HepG2 (cell line): ENCODE results near the gene KAT14. TPM values are rescaled to one million over a fixed set of nuclear protein-coding genes. Genes with fewer than 3 reads are reported as not detected.
A peak's percentile ranks its signal among the peaks of the same experiment; 100 is the strongest.

Source experiments
- HHEX ChIP-seq: IDR thresholded peaks from 2 replicates; pipeline ENCODE4 v1.6.1; 2016; ENCODE audit warnings: control low read depth
- JUNB ChIP-seq: sonication (generic); formaldehyde crosslinking; IDR thresholded peaks from 2 replicates; pipeline ENCODE4 v1.8.0; 2022; ENCODE audit warnings: missing genetic modification reagents, mild to moderate bottlenecking, borderline replicate concordance
- PAF1 ChIP-seq: IDR thresholded peaks from 2 replicates; pipeline ENCODE4 v1.6.1; 2016; ENCODE audit warnings: missing genetic modification reagents, missing compliant biosample characterization
- ZBTB14 ChIP-seq: sonication (generic); formaldehyde crosslinking; IDR thresholded peaks from 2 replicates; pipeline ENCODE4 v1.4.0; 2020; ENCODE audit warnings: missing genetic modification reagents
- ZBTB42 ChIP-seq: sonication (generic); formaldehyde crosslinking; IDR thresholded peaks from 2 replicates; pipeline ENCODE4 v1.5.0; 2020; ENCODE audit warnings: mild to moderate bottlenecking, missing genetic modification reagents
- ZMAT3 ChIP-seq: sonication (generic); formaldehyde crosslinking; conservative IDR thresholded peaks from 2 replicates; pipeline ENCODE4 v1.7.0; 2021; ENCODE audit warnings: missing genetic modification reagents
- ZNF589 ChIP-seq: sonication (generic); formaldehyde crosslinking; conservative IDR thresholded peaks from 2 replicates; pipeline ENCODE4 v1.8.0; 2022; ENCODE audit warnings: mild to moderate bottlenecking, moderate library complexity, missing genetic modification reagents
- polyA plus RNA-seq, 8 experiments: library from polyadenylated mRNA; depleted of rRNA in 3 of 8; stranded (reverse) in 7 of 8; unstranded in 1 of 8; fragments of >200 nt; fragmentation: Illumina TruSeq in 4 of 8; extraction: Trizol in 4 of 8; gene quantifications; 2 replicates each; pipeline versions ENCODE4 v1.2.1 to v1.2.3, GENCODE V29; 2011 to 2016; ENCODE audit warnings: low read depth in 4 of 8, missing spikeins in 1 of 8, mixed read lengths in 1 of 8; ENCODE audit not compliant: insufficient read depth in 1 of 8
- total RNA-seq, 5 experiments: library from RNA; depleted of rRNA; stranded (reverse); fragments of >200 nt; fragmentation: Illumina TruSeq; extraction: Trizol; gene quantifications; 2 replicates each; pipeline ENCODE4 v1.2.3, GENCODE V29; 2016; ENCODE audit warnings: low read depth in 1 of 5
- TF ChIP-seq, protein P1 (sequence below): sonication (generic); formaldehyde crosslinking; IDR thresholded peaks from 2 replicates; pipeline ENCODE4 v1.5.1; 2020; ENCODE audit warnings: missing genetic modification reagents, mild to moderate bottlenecking, borderline replicate concordance
- TF ChIP-seq, protein P2 (sequence below): sonication (generic); formaldehyde crosslinking; IDR thresholded peaks from one replicate; pipeline ENCODE4 v1.5.1; 2020; ENCODE audit warnings: mild to moderate bottlenecking, missing genetic modification reagents; ENCODE audit errors: not compliant biosample characterization
- TF ChIP-seq, protein P3 (sequence below): sonication (generic); formaldehyde crosslinking; IDR thresholded peaks from 2 replicates; pipeline ENCODE4 v1.5.0; 2020; ENCODE audit warnings: mild to moderate bottlenecking, missing genetic modification reagents, moderate library complexity
- TF ChIP-seq, protein P4 (sequence below): sonication (generic); formaldehyde crosslinking; IDR thresholded peaks from 2 replicates; pipeline ENCODE4 v1.4.0; 2020; ENCODE audit warnings: low read depth, missing genetic modification reagents

The KAT14 gene
- total and polyA plus RNA-seq, 2 of the 13 experiments (the other 11 are each of a cell fraction or from before 2014, with no cell fraction given): 5.1 to 15.1 TPM

GRCh38 chr20:18137412-18138265 lies at the start of gene KAT14, which contains the start of gene PET117 (continued):
- TF ChIP-seq, protein P1, sequence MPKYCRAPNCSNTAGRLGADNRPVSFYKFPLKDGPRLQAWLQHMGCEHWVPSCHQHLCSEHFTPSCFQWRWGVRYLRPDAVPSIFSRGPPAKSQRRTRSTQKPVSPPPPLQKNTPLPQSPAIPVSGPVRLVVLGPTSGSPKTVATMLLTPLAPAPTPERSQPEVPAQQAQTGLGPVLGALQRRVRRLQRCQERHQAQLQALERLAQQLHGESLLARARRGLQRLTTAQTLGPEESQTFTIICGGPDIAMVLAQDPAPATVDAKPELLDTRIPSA: peak; percentile 92
- TF ChIP-seq, protein P2, sequence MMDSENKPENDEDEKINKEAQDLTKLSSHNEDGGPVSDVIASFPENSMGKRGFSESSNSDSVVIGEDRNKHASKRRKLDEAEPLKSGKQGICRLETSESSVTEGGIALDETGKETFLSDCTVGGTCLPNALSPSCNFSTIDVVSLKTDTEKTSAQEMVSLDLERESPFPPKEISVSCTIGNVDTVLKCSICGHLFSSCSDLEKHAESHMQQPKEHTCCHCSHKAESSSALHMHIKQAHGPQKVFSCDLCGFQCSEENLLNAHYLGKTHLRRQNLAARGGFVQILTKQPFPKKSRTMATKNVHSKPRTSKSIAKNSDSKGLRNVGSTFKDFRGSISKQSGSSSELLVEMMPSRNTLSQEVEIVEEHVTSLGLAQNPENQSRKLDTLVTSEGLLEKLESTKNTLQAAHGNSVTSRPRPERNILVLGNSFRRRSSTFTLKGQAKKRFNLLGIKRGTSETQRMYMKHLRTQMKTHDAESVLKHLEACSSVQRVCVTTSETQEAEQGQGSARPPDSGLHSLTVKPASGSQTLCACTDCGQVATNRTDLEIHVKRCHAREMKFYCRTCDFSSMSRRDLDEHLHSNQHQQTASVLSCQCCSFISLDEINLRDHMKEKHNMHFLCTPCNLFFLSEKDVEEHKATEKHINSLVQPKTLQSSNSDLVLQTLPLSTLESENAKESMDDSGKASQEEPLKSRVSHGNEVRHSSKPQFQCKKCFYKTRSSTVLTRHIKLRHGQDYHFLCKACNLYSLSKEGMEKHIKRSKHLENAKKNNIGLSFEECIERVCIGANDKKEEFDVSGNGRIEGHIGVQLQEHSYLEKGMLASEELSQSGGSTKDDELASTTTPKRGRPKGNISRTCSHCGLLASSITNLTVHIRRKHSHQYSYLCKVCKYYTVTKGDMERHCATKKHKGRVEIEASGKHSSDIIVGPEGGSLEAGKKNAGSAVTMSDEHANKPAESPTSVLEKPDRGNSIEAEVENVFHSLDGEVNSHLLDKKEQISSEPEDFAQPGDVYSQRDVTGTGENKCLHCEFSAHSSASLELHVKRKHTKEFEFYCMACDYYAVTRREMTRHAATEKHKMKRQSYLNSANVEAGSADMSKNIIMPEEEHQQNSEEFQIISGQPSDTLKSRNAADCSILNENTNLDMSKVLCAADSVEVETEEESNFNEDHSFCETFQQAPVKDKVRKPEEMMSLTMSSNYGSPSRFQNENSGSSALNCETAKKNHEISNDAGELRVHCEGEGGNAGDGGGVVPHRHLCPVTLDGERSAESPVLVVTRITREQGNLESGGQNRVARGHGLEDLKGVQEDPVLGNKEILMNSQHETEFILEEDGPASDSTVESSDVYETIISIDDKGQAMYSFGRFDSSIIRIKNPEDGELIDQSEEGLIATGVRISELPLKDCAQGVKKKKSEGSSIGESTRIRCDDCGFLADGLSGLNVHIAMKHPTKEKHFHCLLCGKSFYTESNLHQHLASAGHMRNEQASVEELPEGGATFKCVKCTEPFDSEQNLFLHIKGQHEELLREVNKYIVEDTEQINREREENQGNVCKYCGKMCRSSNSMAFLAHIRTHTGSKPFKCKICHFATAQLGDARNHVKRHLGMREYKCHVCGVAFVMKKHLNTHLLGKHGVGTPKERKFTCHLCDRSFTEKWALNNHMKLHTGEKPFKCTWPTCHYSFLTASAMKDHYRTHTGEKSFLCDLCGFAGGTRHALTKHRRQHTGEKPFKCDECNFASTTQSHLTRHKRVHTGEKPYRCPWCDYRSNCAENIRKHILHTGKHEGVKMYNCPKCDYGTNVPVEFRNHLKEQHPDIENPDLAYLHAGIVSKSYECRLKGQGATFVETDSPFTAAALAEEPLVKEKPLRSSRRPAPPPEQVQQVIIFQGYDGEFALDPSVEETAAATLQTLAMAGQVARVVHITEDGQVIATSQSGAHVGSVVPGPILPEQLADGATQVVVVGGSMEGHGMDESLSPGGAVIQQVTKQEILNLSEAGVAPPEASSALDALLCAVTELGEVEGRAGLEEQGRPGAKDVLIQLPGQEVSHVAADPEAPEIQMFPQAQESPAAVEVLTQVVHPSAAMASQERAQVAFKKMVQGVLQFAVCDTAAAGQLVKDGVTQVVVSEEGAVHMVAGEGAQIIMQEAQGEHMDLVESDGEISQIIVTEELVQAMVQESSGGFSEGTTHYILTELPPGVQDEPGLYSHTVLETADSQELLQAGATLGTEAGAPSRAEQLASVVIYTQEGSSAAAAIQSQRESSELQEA (CRISPR knock-in tag): peak; percentile 99
- TF ChIP-seq, protein P3, sequence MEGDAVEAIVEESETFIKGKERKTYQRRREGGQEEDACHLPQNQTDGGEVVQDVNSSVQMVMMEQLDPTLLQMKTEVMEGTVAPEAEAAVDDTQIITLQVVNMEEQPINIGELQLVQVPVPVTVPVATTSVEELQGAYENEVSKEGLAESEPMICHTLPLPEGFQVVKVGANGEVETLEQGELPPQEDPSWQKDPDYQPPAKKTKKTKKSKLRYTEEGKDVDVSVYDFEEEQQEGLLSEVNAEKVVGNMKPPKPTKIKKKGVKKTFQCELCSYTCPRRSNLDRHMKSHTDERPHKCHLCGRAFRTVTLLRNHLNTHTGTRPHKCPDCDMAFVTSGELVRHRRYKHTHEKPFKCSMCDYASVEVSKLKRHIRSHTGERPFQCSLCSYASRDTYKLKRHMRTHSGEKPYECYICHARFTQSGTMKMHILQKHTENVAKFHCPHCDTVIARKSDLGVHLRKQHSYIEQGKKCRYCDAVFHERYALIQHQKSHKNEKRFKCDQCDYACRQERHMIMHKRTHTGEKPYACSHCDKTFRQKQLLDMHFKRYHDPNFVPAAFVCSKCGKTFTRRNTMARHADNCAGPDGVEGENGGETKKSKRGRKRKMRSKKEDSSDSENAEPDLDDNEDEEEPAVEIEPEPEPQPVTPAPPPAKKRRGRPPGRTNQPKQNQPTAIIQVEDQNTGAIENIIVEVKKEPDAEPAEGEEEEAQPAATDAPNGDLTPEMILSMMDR (CRISPR knock-in tag): peak; percentile 30
- no peak for TF ChIP-seq PAF1
- TF ChIP-seq ZBTB42 (CRISPR knock-in tag): peak; percentile 93; the same call in 1 of the 2 replicates
- no peak for TF ChIP-seq JUNB (CRISPR knock-in tag)
- TF ChIP-seq ZNF589 (CRISPR knock-in tag): peak; percentile 97
- TF ChIP-seq, protein P4, sequence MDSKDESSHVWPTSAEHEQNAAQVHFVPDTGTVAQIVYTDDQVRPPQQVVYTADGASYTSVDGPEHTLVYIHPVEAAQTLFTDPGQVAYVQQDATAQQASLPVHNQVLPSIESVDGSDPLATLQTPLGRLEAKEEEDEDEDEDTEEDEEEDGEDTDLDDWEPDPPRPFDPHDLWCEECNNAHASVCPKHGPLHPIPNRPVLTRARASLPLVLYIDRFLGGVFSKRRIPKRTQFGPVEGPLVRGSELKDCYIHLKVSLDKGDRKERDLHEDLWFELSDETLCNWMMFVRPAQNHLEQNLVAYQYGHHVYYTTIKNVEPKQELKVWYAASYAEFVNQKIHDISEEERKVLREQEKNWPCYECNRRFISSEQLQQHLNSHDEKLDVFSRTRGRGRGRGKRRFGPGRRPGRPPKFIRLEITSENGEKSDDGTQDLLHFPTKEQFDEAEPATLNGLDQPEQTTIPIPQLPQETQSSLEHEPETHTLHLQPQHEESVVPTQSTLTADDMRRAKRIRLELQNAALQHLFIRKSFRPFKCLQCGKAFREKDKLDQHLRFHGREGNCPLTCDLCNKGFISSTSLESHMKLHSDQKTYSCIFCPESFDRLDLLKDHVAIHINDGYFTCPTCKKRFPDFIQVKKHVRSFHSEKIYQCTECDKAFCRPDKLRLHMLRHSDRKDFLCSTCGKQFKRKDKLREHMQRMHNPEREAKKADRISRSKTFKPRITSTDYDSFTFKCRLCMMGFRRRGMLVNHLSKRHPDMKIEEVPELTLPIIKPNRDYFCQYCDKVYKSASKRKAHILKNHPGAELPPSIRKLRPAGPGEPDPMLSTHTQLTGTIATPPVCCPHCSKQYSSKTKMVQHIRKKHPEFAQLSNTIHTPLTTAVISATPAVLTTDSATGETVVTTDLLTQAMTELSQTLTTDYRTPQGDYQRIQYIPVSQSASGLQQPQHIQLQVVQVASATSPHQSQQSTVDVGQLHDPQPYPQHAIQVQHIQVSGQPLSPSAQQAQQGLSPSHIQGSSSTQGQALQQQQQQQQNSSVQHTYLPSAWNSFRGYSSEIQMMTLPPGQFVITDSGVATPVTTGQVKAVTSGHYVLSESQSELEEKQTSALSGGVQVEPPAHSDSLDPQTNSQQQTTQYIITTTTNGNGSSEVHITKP: 0 out of 2 replicates have a peak, but pooled peaks have one; percentile 22
- peak; percentile 82 for TF ChIP-seq ZBTB14 (CRISPR knock-in tag)
- peak; percentile 99; the same call in 1 of the 2 replicates for TF ChIP-seq ZMAT3
- no peak for TF ChIP-seq HHEX (CRISPR knock-in tag)
